ENCODE results near the gene ODC1. TPM values are rescaled to one million over a fixed set of nuclear protein-coding genes. Genes with fewer than 3 reads are reported as not detected.

ODC1 gene
- total RNA-seq, 1 donor from 2014 or later: 85.3 TPM

DNA sequence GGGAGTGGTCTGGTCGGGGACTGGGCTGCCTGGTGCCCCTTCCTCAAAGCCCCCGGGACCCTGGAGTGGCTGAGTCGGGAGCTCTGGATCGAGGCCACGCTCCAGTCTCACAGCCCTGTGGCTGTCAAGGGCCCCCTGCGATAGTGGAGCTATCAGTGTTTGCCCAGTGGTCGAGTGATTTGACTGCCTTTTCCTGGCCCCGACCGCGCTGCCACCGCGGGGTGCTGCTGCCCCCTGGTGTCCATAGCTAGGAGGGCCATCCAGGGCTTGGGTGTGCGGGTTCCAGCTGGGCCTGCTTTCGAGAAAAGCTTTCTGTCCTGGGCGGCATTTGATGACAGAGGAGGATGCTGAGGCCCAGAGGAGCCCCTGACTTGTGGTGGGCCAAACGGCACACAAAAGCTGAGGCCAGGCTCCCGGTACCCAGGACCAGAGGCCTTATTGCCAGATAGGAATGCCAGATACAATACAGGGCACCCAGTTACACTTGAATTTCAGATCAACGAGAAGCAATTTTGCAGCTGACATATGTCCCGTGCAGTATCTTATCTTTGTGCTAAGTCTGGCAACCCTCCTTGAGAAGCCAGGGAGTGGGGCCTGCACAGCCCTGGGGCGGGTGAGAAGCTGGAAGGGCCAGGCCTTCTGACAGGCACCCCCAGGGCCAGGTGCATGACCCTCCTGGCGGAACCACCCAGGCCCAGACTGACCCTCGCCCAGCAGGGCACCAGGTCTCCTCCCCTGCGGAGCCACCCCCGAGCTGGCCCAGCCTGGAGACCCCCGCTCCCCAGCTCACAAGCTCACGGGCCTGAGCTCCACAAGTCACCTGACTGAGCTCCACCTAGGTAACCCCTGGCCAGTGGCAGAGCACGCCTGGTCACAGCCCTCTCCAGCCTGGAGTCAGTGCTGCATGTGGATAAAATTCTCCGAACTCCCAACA, 13.0 kb downstream of the ODC1 start:
- DNase-seq (ENCODE audit: low spot score): peak; percentile 77

DNA sequence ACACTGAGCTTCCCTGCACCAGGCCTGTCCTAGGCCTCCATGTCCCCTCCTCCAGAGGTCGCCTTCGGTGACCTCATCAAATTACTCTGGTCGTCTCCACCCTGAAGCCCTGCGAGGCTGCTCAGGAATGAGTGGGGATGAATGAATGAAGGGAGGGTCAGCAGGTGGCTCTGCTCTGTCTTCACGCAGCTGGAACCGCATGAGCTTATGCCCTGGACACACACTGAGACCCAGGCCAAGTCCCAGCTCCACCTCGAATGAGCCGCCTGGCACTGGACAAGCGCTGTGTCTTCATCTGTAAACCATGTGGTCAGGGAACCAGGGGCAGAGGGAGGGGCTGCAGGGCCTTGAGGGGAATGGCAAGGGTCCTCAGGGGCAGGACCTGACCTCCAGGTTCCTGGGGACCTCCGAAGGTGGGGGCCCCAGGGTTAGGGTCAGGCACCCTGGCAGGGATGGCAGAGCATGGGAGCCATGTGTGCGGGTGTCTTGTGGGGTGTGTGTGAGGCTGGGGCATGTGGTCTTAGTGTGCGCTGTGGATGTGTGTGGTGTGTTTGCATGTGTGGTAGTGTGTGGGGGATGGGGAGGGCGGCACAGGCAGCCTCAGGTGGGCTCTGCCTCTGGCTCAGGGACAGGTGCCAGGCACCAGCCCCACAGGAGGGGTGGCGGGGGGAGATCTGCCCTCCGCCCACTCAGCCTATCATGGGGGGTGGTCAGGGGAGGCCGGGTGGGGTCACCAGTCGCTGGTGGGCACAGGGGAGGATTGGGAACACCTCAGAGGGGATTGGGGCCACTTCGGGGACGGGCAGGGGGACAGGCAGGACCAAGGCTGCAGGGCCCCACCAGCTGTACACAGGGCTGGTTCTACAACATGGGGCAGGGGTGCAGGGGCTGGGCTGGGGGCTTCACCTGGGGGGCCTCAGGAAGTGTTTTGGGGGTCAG, 13.9 kb downstream of the ODC1 start:
- no peak for DNase-seq (ENCODE audit: low spot score)

DNA sequence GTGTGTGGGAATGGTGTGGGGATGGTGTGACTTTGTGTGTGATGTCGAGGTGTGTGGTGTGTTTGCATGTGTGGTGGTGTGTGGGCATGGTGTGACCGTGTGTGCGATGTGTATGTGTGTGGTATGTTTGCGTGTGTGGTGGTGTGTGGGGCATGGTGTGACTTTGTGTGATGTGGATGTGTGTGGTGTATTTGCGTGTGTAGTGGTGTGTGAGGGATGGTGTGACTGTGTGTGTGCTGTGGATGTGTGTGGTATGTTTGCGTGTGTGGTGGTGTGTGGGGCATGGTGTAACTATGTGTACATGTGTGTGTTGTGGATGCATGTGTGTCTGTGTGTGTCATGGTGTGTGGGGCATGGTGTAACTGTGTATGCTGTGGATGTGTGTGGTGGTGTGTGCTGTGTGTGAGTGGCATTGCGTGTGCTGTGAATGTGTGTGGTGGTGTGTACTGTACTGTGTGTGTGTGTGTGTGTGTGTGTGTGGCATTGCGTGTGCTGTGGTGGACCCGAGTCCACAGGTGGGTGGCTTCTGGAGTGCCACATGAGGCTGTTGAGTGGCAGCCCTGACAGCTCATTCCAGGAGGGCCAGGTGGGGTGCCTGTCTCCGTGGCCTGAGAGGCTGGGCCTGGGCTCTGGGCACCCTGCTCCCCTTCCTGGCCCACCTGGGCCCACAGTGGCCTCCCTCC, 14.7 kb downstream of the ODC1 start:
- no peak for DNase-seq (ENCODE audit: low spot score)

DNA sequence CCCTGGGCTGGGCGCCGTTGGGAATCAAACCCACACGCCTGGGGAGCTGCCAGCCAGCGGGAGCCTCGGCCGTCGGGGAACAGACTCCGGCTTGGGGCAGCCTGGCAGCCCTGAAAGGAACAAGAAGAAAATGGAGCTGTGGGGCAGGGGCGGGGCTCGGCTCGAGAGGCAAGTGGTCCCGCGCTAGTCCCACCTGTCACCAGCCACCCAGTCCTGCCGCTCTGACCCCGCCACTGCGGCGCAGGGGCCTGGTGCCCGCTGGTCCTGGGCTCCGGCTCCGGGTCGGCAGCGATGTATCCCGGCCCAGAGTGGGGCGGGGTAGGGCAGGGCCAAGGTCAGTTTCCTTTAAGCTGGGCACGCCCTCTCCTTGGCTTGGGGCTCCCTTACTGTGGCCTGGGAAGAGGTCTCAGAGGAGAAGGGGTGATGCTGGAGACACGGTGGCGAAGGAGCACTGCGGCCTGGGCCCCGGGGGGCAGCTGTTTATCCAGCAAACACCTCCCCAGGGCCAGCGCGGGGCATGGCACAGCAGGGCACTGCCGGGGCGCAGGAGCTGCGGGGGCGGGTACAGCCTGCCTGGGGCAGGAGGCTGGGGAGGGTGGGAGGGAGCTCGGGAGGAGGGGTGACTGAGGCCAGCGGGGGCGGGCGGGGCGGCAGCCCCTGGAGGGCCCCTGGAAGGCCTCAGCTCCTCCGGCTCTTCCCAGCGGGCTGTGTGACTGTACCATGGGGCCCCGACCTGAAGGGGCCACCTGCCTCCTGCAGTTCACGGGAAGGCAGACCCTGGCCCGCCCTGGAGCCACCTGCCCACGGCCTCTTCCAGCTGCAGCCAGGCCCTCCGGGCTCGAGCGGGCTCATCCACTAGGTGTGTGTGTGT, 15.6 kb downstream of the ODC1 start:
- no peak for DNase-seq (ENCODE audit: low spot score)

DNA sequence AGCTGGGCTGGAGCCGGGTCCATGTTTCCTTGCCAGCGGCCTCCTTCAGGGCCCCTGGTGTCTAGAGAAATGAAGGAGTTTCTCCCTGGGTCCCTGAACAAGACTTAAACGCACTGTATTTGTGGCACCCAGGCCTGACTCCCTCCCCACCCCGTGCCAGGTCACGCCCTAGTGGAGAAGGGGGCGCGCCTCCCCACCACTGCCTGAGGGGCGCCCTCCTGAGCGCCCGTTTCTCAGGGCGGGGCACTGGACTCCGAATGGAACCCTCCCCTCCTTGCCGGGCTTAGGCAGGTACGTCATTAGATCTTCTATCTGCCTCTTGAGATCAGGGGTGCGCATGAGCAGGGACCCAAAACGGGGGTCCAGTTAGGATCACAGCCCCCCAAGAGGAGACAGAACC, 16.3 kb downstream of the ODC1 start:
- DNase-seq (ENCODE audit: low spot score): no peak

DNA sequence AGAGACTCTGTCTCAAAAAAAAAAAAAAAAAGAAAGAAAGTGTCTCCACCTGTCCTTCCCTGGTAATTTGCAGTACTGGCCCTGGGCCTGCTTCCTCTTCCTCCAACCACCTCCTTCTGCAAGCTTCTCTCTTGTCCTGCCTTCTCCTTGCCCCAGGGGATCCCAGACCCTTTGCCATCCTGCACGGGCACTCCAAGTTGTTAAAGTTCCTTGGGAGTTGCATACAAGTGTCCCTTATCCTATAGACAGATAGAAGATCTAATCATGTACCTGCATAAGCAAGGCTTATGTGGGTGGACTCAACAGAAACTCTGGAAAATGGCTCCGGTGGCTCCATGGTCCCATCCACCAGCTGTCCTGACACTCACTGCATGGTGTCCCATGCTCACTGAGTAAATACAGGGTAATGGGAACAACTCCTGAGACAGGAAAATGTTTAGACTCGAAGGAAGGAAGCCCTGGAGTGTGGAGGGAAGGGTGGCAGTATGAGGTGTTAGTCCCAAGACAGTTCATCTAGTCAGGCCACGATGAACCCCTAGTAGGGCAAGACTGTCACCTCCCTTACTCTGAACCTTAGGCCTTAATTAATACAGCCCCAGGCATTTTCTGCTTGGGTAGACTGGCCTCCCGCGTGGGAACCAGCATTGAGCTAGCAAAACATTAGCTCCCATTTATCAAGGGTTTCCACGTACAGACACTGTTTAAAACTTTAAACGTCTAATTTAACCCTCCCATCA, 17.1 kb downstream of the ODC1 start:
- no peak for DNase-seq (ENCODE audit: low spot score)

DNA sequence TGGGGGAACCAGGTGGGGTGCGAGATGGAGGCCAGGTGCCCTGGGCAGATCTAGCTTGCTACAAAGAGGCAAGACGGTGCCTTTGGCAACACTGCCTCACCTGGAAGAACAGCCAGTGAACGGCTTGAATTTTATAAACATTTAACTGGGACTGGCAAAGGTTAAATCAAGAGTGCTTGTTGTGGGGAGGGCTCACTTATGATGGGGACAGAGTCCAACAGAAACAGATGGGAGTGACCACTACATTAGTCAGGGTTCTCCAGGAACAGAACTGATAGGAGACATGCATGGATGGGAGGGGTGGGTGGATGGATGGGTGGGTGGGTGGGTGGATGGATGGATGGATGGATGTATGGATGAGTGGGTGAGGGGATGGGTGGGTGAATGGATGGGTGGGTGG, 19.2 kb downstream of the ODC1 start:
- DNase-seq (ENCODE audit: low spot score): no peak

DNA sequence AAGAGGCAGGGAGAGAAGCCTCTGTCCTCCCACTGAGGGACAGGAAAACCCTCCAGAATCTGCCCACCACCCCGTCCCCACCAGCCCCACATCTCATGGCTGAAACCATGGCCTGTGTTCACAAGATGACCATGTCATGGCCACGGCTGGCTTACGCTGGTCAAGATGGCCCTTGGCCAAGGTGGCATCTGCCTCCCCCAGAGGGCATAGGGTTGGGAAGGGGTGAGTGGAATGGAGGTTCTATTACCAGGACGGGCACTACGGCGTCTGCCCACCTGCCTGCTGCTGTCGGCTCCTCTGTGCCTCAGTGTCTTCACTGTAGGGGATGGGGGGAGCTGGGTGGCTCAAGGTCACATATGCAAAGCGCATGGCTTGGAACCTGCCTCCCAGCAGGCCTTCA, 19.8 kb downstream of the ODC1 start:
- DNase-seq (ENCODE audit: low spot score): no peak

DNA sequence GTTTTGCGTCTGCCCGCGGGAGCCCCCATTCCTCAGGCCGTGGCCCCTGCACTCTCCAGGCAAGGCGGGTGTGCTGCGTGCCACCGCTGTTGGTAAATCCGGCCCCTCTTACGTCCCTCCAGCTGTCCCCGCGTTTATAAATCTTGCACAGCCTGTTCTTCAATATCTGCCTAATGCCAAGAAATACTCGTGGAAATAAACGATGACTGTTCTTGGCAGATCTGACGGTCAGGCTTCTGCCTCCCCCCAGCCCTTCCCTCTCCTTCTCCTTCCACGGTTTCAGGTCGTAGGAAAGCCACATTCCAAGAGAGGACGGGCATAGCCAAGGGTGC, 20.5 kb downstream of the ODC1 start:
- no peak for DNase-seq (ENCODE audit: low spot score)

DNA sequence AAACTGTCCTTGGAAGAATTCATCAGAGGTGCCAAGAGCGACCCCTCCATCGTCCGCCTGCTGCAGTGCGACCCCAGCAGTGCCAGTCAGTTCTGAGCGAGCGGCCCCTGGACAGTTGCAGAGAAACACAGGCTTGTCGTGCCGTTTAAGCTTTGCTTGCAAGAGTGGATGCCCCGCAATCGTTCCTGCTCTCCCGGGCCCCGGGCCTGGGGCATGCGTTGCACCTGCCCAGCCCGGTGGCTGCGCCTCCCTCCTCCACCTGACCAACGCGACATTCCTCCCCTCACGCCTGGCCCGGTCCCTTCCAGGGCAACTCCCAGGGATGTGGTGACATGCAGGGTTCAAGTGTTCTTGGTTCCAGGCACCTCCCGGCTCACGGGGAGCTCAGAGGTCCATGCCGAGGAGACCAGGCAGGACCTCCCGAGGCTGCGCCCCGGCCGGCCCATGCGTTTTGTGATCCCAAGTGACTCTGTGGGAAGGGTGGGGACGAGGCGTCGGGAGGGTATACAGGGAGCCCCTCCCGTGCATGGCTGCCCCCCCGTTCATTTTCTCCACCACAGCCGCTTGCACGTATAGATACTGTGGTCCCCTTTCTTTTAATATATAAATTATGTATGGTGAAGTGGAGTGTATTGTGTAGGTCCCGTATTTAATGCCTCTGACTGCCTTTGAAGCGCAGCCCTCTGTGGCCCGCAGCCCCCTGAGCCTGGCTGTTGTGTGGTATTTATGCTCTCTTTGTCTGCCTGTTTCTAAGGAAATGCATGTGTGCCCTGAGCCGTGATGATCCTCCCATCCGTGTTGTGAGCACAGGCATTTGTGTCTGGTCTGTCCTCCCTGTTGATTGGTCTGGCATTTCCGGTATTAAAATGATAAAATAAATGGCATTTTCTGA, 21.2 kb downstream of the ODC1 start:
- no peak for DNase-seq (ENCODE audit: low spot score)

DNA sequence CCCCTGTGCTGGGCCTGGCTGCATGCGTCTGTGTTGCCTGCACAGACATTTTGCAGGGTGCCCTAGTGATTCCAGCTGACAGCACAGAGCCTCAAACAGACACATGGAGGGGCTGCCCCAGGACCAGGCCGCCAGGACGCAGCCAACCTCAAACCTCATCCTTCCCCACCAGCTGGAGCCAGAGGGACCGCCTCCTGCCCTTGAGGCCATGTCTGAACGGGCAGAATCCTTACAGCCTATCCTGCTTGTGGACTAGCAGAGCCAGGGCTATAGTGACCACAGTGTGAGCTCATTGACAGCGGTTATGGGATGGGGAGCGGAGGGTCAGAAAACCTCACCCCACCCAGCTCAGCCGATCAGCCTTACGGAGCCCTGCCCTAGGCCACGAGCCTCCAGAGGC, 22.4 kb downstream of the ODC1 start:
- no peak for DNase-seq (ENCODE audit: low spot score)

DNA sequence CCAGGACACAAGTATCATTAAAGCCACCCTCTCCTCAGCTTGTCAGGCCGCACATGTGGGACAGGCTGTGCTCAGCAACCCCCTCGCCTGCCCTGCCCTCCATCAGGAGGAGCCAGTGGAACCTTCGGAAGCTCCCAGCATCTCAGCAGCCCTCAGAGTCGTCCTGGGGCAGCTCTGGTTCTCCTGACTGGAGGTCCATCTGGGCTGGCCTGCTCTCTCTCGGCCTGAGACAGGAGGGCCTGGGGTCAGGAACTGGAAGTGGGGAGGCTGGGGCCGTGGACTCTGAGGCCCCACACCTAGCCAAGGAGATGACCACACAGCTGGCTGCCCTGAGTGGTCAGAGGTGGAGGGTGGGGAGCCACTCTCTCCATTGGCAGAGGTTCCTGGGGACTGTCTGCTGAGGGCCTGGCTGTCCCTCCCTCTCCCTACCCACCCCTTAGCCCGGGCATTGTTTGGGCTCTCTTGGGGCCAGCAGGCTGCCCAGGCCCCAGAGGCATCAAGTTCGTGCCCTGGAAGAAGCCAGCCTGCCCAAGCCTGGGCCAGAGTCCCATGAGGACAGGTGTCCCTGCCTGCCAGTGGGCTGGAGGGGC, 23.1 kb downstream of the ODC1 start:
- no peak for DNase-seq (ENCODE audit: low spot score)

DNA sequence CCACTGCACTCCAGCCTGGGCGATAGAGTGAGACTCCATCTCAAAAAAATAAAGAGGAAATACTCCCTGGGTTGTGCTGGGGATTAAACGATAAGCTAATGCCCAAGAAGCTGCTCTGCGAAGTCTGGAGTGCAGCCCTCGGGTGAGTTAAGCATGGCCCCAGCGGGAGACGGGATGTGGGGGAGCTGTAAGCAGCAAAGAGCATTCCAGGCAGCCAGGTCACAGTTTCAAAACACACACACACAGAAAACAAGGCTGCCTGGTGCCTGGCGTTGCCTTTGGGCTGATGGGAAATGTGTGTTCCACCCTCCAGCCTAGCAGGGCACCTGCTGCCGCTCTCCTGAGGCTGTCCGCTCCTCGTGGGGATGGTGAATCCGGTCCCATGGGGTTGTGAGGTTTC, 24.1 kb downstream of the ODC1 start:
- DNase-seq (ENCODE audit: low spot score): no peak

DNA sequence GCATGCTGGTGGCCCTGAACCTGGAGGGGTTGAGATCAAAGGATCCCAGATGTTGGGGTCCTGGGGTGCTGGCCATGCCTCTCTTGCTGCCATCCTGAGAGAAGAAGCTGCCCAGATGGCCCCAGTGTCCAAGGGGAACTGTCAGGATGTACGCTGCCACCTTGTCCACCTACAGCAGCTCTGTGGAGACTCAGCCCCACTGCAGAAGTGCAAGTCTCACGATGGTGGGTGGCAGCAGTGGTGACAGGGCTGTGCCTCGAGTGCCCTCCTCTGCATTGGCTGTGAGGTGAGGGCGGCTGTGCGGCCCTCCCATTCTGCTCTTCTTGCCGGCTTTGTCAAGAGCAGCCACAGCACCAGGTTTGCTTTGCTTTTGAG, 24.7 kb downstream of the ODC1 start:
- no peak for DNase-seq (ENCODE audit: low spot score)

DNA sequence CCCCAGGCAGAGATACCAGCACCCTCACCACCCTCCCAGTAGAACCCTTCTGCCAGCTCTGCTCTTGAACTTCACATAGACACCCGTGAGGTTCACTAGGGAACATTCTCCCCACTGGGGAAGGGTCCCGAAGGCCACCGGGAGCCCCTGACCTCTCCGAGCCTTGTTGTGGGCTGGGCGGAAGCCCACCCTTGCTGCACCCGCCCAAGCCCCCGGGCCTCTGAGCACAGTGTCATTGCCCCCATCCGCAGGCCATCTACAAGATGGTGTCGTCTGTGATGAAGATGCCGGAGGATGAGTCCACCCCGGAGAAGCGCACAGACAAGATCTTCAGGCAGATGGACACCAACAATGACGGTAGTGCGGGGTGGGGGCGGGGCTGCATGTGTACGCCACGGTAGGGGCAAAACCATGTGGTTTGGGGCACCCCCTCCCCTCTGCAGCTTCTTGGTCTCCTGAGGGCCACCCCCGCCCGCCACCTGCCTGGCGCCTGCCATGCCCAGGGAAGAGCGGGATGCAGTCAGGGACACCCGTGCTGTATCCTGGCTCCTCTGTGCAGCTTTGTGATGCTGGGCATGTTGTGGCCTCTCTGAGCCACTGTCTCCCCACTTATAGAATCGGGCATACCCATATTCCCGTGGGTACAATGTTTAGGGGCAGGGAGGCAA, 25.3 kb downstream of the ODC1 start:
- no peak for DNase-seq (ENCODE audit: low spot score)

DNA sequence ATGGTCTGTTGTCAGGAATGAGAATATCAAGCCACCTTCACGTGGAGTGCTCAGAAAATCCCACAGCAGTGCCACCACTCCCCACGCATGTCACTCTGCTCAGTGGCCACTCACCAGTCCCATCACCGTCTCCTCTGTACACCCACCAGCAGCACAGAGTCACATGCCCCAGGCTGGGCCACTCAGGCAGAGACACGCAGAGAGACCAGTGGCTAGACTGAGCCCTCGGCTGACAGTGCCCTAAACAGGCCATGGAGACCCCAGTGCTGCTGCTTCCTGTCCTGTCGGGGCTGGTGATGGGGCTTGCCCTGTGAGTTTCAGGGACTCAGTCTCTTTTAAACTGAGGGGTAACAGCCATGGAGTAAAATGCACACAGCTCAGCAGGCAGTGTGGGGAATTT, 25.9 kb downstream of the ODC1 start:
- DNase-seq (ENCODE audit: low spot score): no peak

DNA sequence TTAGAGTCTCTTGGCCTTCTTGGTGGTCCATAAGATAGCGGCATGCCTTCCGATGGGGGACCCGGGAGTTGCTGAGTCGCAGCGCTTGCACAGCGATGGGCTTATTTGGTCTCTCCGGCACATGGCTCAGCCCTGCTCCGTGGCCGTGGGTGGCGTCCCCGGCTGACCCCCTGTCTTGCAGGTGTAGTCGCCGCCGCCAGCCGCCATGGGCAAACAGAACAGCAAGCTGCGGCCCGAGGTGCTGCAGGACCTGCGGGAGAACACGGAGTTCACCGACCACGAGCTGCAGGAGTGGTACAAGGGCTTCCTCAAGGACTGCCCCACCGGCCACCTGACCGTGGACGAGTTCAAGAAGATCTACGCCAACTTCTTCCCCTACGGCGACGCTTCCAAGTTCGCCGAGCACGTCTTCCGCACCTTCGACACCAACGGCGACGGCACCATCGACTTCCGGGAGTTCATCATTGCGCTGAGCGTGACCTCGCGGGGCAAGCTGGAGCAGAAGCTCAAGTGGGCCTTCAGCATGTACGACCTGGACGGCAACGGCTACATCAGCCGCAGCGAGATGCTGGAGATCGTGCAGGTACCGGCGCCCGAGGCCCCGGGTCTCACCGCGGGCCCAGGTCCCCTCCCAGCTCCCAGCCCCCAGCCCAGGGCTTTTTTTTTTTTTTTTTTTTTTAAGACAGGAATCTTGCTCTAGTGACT, 28.4 kb downstream of the ODC1 start:
- DNase-seq (ENCODE audit: low spot score): no peak
